SK-N-SH treated with all-trans-retinoic acid at 6 μM for 48 hours (cell line): ENCODE data around the gene ABHD11.
A peak's percentile ranks its signal among the peaks of the same experiment; 100 is the strongest.

Experiments used
- ATAC-seq: fragments of 200-7000 bp; cut with Tn5 transposase; 3 replicates; pipeline ENCODE4 v1.9.1; 2020; ENCODE audit warnings: mild to moderate bottlenecking, moderate library complexity
- BACH2 ChIP-seq: fragments of 250-450 bp; sonication (Bioruptor Pico); IDR thresholded peaks from 2 replicates; pipeline ENCODE4 v1.9.0; 2021; ENCODE audit warnings: mild to moderate bottlenecking, borderline replicate concordance
- ESRRG ChIP-seq: fragments of 250-450 bp; sonication (Bioruptor Pico); IDR thresholded peaks from 2 replicates; pipeline ENCODE4 v1.6.1; 2021; ENCODE audit warnings: mild to moderate bottlenecking
- ISL1 ChIP-seq: fragments of 250-450 bp; sonication (Bioruptor Pico); IDR thresholded peaks from 2 replicates; pipeline ENCODE4 v2.1.2; 2022; ENCODE audit warnings: mild to moderate bottlenecking, moderate library complexity
- OSR1 ChIP-seq: fragments of 250-450 bp; sonication (Bioruptor Pico); IDR thresholded peaks from 2 replicates; pipeline ENCODE4 v1.8.0; 2022; ENCODE audit warnings: moderate library complexity, mild to moderate bottlenecking, inconsistent platforms
- PPARA ChIP-seq: fragments of 250-450 bp; sonication (Bioruptor Pico); IDR thresholded peaks from 2 replicates; pipeline ENCODE4 v1.5.0; 2020; ENCODE audit warnings: mild to moderate bottlenecking, borderline replicate concordance
- RARB ChIP-seq: fragments of 250-450 bp; sonication (Bioruptor Pico); IDR thresholded peaks from 2 replicates; pipeline ENCODE4 v1.8.0; 2021; ENCODE audit warnings: mild to moderate bottlenecking, moderate library complexity
- SNAI2 ChIP-seq: fragments of 250-450 bp; sonication (Bioruptor Pico); IDR thresholded peaks from 2 replicates; pipeline ENCODE4 v1.5.0; 2020; ENCODE audit warnings: mild to moderate bottlenecking, moderate library complexity
- TCF4 ChIP-seq: fragments of 250-450 bp; sonication (Bioruptor Pico); IDR thresholded peaks from 2 replicates; pipeline ENCODE4 v1.8.0; 2021; ENCODE audit warnings: mild to moderate bottlenecking, moderate library complexity, borderline replicate concordance
- TOX ChIP-seq: fragments of 250-450 bp; sonication (Bioruptor Pico); IDR thresholded peaks from 2 replicates; pipeline ENCODE4 v1.8.0; 2021; ENCODE audit warnings: mild to moderate bottlenecking, moderate library complexity, borderline replicate concordance
- ZFP3 ChIP-seq: fragments of 250-450 bp; sonication (Bioruptor Pico); IDR thresholded peaks from 2 replicates; pipeline ENCODE4 v1.5.0; 2020; ENCODE audit warnings: mild to moderate bottlenecking, moderate library complexity
- ZFP30 ChIP-seq: fragments of 450-650 bp; formaldehyde crosslinking; IDR thresholded peaks from 2 replicates; pipeline ENCODE4 v1.5.0; 2022; ENCODE audit warnings: mild to moderate bottlenecking, moderate library complexity
- ZNF565 ChIP-seq: fragments of 450-650 bp; formaldehyde crosslinking; conservative IDR thresholded peaks from 2 replicates; pipeline ENCODE4 v1.5.0; 2020; ENCODE audit warnings: low read depth, mild to moderate bottlenecking, moderate library complexity
- ZNF8 ChIP-seq: fragments of 450-650 bp; formaldehyde crosslinking; IDR thresholded peaks from 2 replicates; pipeline ENCODE4 v1.5.0; 2020; ENCODE audit warnings: mild to moderate bottlenecking, moderate library complexity
- TF ChIP-seq, protein P1 (sequence below): fragments of 250-450 bp; sonication (Bioruptor Pico); IDR thresholded peaks from 2 replicates; pipeline ENCODE4 v1.5.1; 2020; ENCODE audit warnings: low read depth, mild to moderate bottlenecking, moderate library complexity
- TF ChIP-seq, protein P2 (sequence below): fragments of 250-450 bp; sonication (Bioruptor Pico); IDR thresholded peaks from 2 replicates; pipeline ENCODE4 v1.8.0; 2020; ENCODE audit warnings: mild to moderate bottlenecking, moderate library complexity, borderline replicate concordance
- TF ChIP-seq, protein P3 (sequence below): fragments of 250-450 bp; sonication (Bioruptor Pico); IDR thresholded peaks from 2 replicates; pipeline ENCODE4 v1.5.1; 2021; ENCODE audit warnings: mild to moderate bottlenecking, moderate library complexity
- TF ChIP-seq, protein P4 (sequence below): fragments of 250-450 bp; sonication (Bioruptor Pico); IDR thresholded peaks from 2 replicates; pipeline ENCODE4 v1.5.0; 2020; ENCODE audit warnings: mild to moderate bottlenecking, moderate library complexity
- TF ChIP-seq, protein P5 (sequence below): fragments of 250-450 bp; sonication (Bioruptor Pico); IDR thresholded peaks from 2 replicates; pipeline ENCODE4 v1.8.0; 2021; ENCODE audit warnings: low read depth, mild to moderate bottlenecking, moderate library complexity, borderline replicate concordance

ABHD11 gene

DNA sequence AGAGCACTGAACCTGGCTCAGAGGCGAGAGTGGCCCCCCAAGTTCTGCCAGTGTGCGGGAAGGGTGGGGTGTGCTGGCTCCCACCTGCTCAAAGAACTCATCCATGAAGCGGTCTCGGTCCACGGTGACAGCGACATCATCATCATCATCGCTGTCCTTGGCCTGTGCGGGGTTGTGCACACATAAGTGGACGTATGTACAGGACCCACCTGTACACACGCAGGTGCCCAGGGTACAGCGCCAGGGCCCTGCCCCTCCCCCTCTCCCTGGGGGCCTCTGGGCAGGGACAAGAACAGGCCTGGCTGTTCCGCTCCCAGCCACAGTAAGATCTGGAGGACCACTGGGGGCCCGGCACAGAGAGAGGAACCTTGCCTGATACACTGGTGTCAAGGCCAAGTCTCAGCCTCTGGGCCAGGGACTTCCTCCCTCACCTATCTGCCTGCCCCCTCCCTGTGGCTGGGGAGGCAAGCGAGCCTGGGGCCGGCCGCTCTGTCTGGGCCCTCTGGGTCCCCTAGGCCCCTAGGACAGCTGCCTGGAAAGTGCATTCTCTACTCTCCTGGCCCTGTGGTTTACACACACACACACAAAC lies 29.5 kb downstream of the ABHD11 start:
- no peak for ATAC-seq
- TF ChIP-seq, protein P1, sequence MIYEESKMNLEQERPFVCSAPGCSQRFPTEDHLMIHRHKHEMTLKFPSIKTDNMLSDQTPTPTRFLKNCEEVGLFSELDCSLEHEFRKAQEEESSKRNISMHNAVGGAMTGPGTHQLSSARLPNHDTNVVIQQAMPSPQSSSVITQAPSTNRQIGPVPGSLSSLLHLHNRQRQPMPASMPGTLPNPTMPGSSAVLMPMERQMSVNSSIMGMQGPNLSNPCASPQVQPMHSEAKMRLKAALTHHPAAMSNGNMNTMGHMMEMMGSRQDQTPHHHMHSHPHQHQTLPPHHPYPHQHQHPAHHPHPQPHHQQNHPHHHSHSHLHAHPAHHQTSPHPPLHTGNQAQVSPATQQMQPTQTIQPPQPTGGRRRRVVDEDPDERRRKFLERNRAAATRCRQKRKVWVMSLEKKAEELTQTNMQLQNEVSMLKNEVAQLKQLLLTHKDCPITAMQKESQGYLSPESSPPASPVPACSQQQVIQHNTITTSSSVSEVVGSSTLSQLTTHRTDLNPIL (CRISPR knock-in tag), result no peak
- no peak for TF ChIP-seq PPARA (CRISPR knock-in tag)
- no peak for TF ChIP-seq ESRRG (CRISPR knock-in tag)
- TF ChIP-seq, protein P2, sequence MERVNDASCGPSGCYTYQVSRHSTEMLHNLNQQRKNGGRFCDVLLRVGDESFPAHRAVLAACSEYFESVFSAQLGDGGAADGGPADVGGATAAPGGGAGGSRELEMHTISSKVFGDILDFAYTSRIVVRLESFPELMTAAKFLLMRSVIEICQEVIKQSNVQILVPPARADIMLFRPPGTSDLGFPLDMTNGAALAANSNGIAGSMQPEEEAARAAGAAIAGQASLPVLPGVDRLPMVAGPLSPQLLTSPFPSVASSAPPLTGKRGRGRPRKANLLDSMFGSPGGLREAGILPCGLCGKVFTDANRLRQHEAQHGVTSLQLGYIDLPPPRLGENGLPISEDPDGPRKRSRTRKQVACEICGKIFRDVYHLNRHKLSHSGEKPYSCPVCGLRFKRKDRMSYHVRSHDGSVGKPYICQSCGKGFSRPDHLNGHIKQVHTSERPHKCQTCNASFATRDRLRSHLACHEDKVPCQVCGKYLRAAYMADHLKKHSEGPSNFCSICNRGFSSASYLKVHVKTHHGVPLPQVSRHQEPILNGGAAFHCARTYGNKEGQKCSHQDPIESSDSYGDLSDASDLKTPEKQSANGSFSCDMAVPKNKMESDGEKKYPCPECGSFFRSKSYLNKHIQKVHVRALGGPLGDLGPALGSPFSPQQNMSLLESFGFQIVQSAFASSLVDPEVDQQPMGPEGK (CRISPR knock-in tag), result no peak
- TF ChIP-seq, protein P3, sequence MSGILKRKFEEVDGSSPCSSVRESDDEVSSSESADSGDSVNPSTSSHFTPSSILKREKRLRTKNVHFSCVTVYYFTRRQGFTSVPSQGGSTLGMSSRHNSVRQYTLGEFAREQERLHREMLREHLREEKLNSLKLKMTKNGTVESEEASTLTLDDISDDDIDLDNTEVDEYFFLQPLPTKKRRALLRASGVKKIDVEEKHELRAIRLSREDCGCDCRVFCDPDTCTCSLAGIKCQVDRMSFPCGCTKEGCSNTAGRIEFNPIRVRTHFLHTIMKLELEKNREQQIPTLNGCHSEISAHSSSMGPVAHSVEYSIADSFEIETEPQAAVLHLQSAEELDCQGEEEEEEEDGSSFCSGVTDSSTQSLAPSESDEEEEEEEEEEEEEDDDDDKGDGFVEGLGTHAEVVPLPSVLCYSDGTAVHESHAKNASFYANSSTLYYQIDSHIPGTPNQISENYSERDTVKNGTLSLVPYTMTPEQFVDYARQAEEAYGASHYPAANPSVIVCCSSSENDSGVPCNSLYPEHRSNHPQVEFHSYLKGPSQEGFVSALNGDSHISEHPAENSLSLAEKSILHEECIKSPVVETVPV (CRISPR knock-in tag), result no peak
- no peak for TF ChIP-seq ZFP30 (CRISPR knock-in tag)
- TF ChIP-seq BACH2, result no peak

DNA sequence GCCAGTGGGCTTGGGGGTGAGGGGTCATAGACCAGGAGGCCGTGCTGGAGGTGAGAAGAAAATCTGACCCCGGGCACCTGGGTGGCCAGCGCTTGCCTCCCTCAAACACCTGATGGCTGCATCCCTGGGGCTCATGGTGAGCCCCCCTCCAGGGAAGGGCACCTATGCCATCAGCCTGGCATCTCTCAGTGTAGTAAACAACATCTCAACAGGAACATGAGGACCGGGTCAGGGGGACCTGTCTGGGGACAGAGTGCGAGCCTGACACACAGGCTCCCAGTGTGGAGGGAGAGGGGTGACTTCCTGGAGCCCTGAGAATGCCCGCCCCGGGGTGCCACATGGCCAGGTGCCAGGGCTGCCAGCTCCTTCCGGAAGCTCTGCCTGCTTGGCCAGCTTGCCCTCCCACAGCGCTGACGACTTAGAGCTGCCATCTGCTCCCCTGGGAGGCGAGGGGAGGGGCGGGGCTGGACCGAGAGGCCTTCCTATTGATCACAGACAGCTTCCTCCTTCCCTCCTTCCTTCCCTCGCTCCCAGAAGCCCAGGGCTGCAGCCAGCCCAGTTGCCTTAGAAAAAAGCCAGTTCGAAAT lies 31.5 kb downstream of the ABHD11 start:
- TF ChIP-seq, protein P1 (CRISPR knock-in tag), result no peak
- TF ChIP-seq PPARA (CRISPR knock-in tag) (no peak), TCF4 (CRISPR knock-in tag) (no peak), TOX (CRISPR knock-in tag) (no peak), ZNF8 (CRISPR knock-in tag) (no peak), OSR1 (CRISPR knock-in tag) (no peak), ISL1 (CRISPR knock-in tag) (no peak), ZNF565 (CRISPR knock-in tag) (no peak), RARB (CRISPR knock-in tag) (no peak), ESRRG (CRISPR knock-in tag) (no peak), SNAI2 (no peak), ZFP30 (CRISPR knock-in tag) (no peak), ZFP3 (CRISPR knock-in tag) (no peak)
- TF ChIP-seq, protein P4, sequence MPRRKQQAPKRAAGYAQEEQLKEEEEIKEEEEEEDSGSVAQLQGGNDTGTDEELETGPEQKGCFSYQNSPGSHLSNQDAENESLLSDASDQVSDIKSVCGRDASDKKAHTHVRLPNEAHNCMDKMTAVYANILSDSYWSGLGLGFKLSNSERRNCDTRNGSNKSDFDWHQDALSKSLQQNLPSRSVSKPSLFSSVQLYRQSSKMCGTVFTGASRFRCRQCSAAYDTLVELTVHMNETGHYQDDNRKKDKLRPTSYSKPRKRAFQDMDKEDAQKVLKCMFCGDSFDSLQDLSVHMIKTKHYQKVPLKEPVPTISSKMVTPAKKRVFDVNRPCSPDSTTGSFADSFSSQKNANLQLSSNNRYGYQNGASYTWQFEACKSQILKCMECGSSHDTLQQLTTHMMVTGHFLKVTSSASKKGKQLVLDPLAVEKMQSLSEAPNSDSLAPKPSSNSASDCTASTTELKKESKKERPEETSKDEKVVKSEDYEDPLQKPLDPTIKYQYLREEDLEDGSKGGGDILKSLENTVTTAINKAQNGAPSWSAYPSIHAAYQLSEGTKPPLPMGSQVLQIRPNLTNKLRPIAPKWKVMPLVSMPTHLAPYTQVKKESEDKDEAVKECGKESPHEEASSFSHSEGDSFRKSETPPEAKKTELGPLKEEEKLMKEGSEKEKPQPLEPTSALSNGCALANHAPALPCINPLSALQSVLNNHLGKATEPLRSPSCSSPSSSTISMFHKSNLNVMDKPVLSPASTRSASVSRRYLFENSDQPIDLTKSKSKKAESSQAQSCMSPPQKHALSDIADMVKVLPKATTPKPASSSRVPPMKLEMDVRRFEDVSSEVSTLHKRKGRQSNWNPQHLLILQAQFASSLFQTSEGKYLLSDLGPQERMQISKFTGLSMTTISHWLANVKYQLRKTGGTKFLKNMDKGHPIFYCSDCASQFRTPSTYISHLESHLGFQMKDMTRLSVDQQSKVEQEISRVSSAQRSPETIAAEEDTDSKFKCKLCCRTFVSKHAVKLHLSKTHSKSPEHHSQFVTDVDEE (CRISPR knock-in tag), result no peak
- TF ChIP-seq, protein P5, sequence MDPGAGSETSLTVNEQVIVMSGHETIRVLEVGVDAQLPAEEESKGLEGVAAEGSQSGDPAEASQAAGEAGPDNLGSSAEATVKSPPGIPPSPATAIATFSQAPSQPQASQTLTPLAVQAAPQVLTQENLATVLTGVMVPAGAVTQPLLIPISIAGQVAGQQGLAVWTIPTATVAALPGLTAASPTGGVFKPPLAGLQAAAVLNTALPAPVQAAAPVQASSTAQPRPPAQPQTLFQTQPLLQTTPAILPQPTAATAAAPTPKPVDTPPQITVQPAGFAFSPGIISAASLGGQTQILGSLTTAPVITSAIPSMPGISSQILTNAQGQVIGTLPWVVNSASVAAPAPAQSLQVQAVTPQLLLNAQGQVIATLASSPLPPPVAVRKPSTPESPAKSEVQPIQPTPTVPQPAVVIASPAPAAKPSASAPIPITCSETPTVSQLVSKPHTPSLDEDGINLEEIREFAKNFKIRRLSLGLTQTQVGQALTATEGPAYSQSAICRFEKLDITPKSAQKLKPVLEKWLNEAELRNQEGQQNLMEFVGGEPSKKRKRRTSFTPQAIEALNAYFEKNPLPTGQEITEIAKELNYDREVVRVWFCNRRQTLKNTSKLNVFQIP, result no peak
- TF ChIP-seq, protein P3 (CRISPR knock-in tag), result no peak
- TF ChIP-seq, protein P2 (CRISPR knock-in tag), result no peak
- peak; percentile 55 for ATAC-seq
